CD4-positive, alpha-beta T cell (primary cell): Measurements from ENCODE around the gene ANLN. TPM values are rescaled to one million over a fixed set of nuclear protein-coding genes. Genes with fewer than 3 reads are reported as not detected.
"Not testable (repeated sequence)": the region's sequence is repeated elsewhere in the genome, so short reads cannot be mapped to it uniquely, and the experiment has no call there.

Experiments
- ATAC-seq: fragments of 200-7000 bp; cut with Tn5 transposase; one replicate; pipeline ENCODE4 v1.10.0; 2022; ENCODE audit warnings: mild to moderate bottlenecking; ENCODE audit not compliant: poor library complexity
- CTCF ChIA-PET: fragments of 350-600 bp; sonication (Branson Sonifier 250); formaldehyde crosslinking; loops from one replicate; lab custom pipeline; 2021; ENCODE audit warnings: antibody characterized with exemption, inconsistent platforms; lab: Charles Lee
- POLR2A ChIA-PET: fragments of 350-600 bp; sonication (Branson Sonifier 250); formaldehyde crosslinking; loops from one replicate; lab custom pipeline; 2021; ENCODE audit warnings: antibody characterized with exemption, inconsistent platforms; lab: Charles Lee
- DNase-seq, 14 experiments: peaks; one replicate each; pipeline ENCODE4 v3.0.0-alpha.2; 2013 to 2020; ENCODE audit warnings: mixed read lengths in 2 of 14
- H3K27ac ChIP-seq, 2 donors: one replicate each; pipeline versions ENCODE4 v1.5.1 to v1.7.0; 2013; ENCODE audit warnings: low read length in 2 of 2, low read depth in 1 of 2, mild to moderate bottlenecking in 1 of 2
- H3K27me3 ChIP-seq, 2 experiments: 1 replicate in 1 of 2; 2 replicates in 1 of 2; pipeline versions ENCODE4 v1.6.1 to v1.7.0; 2013; ENCODE audit warnings: low read length in 2 of 2, control low read depth in 1 of 2, mild to moderate bottlenecking in 1 of 2, moderate library complexity in 1 of 2; ENCODE audit not compliant: insufficient read depth in 2 of 2, control insufficient read depth in 1 of 2
- H3K36me3 ChIP-seq: one replicate; pipeline ENCODE4 v1.6.1; 2013; ENCODE audit warnings: low read length, control low read depth; ENCODE audit not compliant: insufficient read depth
- H3K4me1 ChIP-seq: one replicate; pipeline ENCODE4 v1.6.1; 2013; ENCODE audit warnings: low read length, control low read depth; ENCODE audit not compliant: insufficient read depth
- H3K4me3 ChIP-seq: one replicate; pipeline ENCODE4 v1.5.1; 2013; ENCODE audit warnings: mild to moderate bottlenecking, low read length, moderate library complexity
- H3K9me3 ChIP-seq, 2 experiments: 1 replicate in 1 of 2; 2 replicates in 1 of 2; pipeline versions ENCODE4 v1.6.1 to v1.7.0; 2013; ENCODE audit warnings: low read length in 2 of 2, mild to moderate bottlenecking in 2 of 2, control low read depth in 1 of 2, moderate library complexity in 1 of 2; ENCODE audit not compliant: control insufficient read depth in 1 of 2, insufficient read depth in 1 of 2
- H3K27ac Mint-ChIP-seq: one replicate; pipeline ENCODE4 v1.8.0; 2020; ENCODE audit warnings: mixed read lengths
- H3K27me3 Mint-ChIP-seq: one replicate; pipeline ENCODE4 v1.8.0; 2021; ENCODE audit warnings: mixed read lengths
- H3K36me3 Mint-ChIP-seq: one replicate; pipeline ENCODE4 v1.8.0; 2021; ENCODE audit warnings: low read depth, mixed read lengths
- H3K4me1 Mint-ChIP-seq: one replicate; pipeline ENCODE4 v1.8.0; 2021; ENCODE audit warnings: low read depth, mixed read lengths
- H3K4me3 Mint-ChIP-seq: one replicate; pipeline ENCODE4 v1.8.0; 2020; ENCODE audit warnings: mild to moderate bottlenecking, mixed read lengths
- H3K9me3 Mint-ChIP-seq: one replicate; pipeline ENCODE4 v1.8.0; 2020; ENCODE audit warnings: mixed read lengths
- intact Hi-C, 2 experiments: fragments of 100-400 bp; cut with DNase I in 1 of 2; cut with micrococcal nuclease in 1 of 2; formaldehyde crosslinking; loops; one replicate each; pipeline versions ENCODE4 v1.15.1 to v1.9.0; 2023 to 2025; cut with DNase I, micrococcal nuclease
- total RNA-seq, 174 experiments: library from RNA in 2 of 174; stranded (reverse) in 2 of 174; gene quantifications; one replicate each; pipeline ENCODE4 v1.2.3 and lab custom pipeline; 2021 to 2026
- TF ChIP-seq, protein P1 (sequence below): fragments of 200-600 bp; IDR thresholded peaks from one replicate; pipeline ENCODE4 v1.8.0; 2022; ENCODE audit warnings: antibody characterized with exemption, mild to moderate bottlenecking

ANLN gene
- total RNA-seq, 2 experiments from 2014 or later = 0.33 to 1.1 TPM

GRCh38 chr7:36491317-36491716 is 101.7 kb downstream of the ANLN start:
- Mint-ChIP-seq H3K9me3 (no peaks in the 10 kb centered on the region), H3K36me3 (no peaks in the 10 kb centered on the region), H3K4me1 (no peaks in the 10 kb centered on the region), H3K27me3 (peaks cover 17% of the 10 kb centered on the region), H3K27ac (no peak overlapping the region), H3K4me3 (no peak overlapping the region)
- POLR2A ChIA-PET = no interaction called here
- Histone ChIP-seq H3K27ac (no peak overlapping the region), H3K4me1 (no peaks in the 10 kb centered on the region), H3K9me3 (no peaks in the 10 kb centered on the region), H3K27me3 (no peaks in the 10 kb centered on the region), H3K4me3 (no peak overlapping the region), H3K36me3 (no peaks in the 10 kb centered on the region)
- intact Hi-C loops = loop anchor here (5.0 to 10.0 kb wide), 2 partner anchors 373 to 861 kb away; no protein-coding TSS in a partner anchor
- TF ChIP-seq, protein P1, sequence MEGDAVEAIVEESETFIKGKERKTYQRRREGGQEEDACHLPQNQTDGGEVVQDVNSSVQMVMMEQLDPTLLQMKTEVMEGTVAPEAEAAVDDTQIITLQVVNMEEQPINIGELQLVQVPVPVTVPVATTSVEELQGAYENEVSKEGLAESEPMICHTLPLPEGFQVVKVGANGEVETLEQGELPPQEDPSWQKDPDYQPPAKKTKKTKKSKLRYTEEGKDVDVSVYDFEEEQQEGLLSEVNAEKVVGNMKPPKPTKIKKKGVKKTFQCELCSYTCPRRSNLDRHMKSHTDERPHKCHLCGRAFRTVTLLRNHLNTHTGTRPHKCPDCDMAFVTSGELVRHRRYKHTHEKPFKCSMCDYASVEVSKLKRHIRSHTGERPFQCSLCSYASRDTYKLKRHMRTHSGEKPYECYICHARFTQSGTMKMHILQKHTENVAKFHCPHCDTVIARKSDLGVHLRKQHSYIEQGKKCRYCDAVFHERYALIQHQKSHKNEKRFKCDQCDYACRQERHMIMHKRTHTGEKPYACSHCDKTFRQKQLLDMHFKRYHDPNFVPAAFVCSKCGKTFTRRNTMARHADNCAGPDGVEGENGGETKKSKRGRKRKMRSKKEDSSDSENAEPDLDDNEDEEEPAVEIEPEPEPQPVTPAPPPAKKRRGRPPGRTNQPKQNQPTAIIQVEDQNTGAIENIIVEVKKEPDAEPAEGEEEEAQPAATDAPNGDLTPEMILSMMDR = no peak
- CTCF ChIA-PET = no interaction called here
- DNase-seq = no peak
- no peak for ATAC-seq

- DNase-seq (no peak), ATAC-seq (no peak)
- intact Hi-C loops = loop anchor here in 1 of 2 experiments (10.0 kb wide), 1 partner anchor 368 kb away; no protein-coding TSS in a partner anchor
- Mint-ChIP-seq H3K4me3 (no peak overlapping the region), H3K27me3 (peaks cover 30% of the 10 kb centered on the region), H3K4me1 (no peaks in the 10 kb centered on the region), H3K36me3 (no peaks in the 10 kb centered on the region), H3K27ac (no peak overlapping the region), H3K9me3 (no peaks in the 10 kb centered on the region)
- no peaks in the 10 kb centered on the region for H3K36me3 ChIP-seq
- no peaks in the 10 kb centered on the region for H3K4me1 ChIP-seq
- peaks cover 0 to 4% of the 10 kb centered on the region in 2 experiments for H3K27me3 ChIP-seq
- no peaks in the 10 kb centered on the region for H3K9me3 ChIP-seq
- TF ChIP-seq, protein P1 = no peak
- CTCF ChIA-PET = no interaction called here
- H3K4me3 ChIP-seq = no peak overlapping the region
- H3K27ac ChIP-seq = no peak overlapping the region
- POLR2A ChIA-PET = no interaction called here
Measured at GRCh38 chr7:36496576-36496975, 106.9 kb downstream of the ANLN start.

DNA sequence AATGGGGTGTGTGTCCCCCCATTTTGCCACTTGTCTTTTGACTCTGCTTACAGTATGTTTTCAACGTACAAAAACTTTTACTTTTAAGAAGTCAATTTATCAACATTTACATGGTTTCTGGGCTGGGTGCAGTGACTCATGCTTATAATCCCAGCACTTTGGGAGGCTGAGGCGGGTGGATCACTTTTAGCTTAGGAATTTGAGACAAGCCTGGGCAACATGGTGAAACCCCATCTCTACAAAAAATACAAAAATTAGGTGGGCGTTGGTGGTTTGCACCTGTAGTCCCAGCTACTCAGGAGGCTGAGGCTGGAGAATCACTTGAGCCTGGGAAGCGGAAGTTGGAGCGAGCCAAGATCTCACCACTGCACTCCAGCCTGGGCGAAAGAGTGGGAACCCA is 107.5 kb downstream of the ANLN start:
- H3K27me3 Mint-ChIP-seq = peaks cover 30% of the 10 kb centered on the region
- H3K27me3 ChIP-seq, H3K27ac Mint-ChIP-seq, H3K4me1 Mint-ChIP-seq, H3K9me3 Mint-ChIP-seq, DNase-seq, CTCF ChIA-PET, ATAC-seq, H3K36me3 Mint-ChIP-seq, POLR2A ChIA-PET, H3K27ac ChIP-seq, H3K4me1 ChIP-seq, H3K4me3 ChIP-seq, H3K9me3 ChIP-seq, H3K36me3 ChIP-seq, H3K4me3 Mint-ChIP-seq: not testable (repeated sequence)
- intact Hi-C loops = loop anchor here in 1 of 2 experiments (10.0 kb wide), 1 partner anchor 368 kb away; no protein-coding TSS in a partner anchor

GRCh38 chr7:36497775-36498174 is 108.1 kb downstream of the ANLN start:
- Mint-ChIP-seq H3K4me1 (no peaks in the 10 kb centered on the region), H3K27ac (no peak overlapping the region), H3K9me3 (no peaks in the 10 kb centered on the region), H3K36me3 (no peaks in the 10 kb centered on the region), H3K4me3 (no peak overlapping the region), H3K27me3 (peaks cover 30% of the 10 kb centered on the region)
- DNase-seq (no peak), ATAC-seq (no peak)
- H3K36me3 ChIP-seq = no peaks in the 10 kb centered on the region
- CTCF ChIA-PET = no interaction called here
- intact Hi-C loops = loop anchor here in 1 of 2 experiments (10.0 kb wide), 1 partner anchor 367 kb away; no protein-coding TSS in a partner anchor
- H3K27ac ChIP-seq = no peak overlapping the region
- no peaks in the 10 kb centered on the region for H3K9me3 ChIP-seq
- peaks cover 0 to 4% of the 10 kb centered on the region in 2 experiments for H3K27me3 ChIP-seq
- no peak overlapping the region for H3K4me3 ChIP-seq
- TF ChIP-seq, protein P1 = no peak
- POLR2A ChIA-PET = no interaction called here
- no peaks in the 10 kb centered on the region for H3K4me1 ChIP-seq
